ENCODE measurements around the gene CCDC179. TPM values are rescaled to one million over a fixed set of nuclear protein-coding genes. Genes with fewer than 3 reads are reported as not detected.

Gene CCDC179
- total RNA-seq, 1 experiment from 2014 or later, result not detected

DNA sequence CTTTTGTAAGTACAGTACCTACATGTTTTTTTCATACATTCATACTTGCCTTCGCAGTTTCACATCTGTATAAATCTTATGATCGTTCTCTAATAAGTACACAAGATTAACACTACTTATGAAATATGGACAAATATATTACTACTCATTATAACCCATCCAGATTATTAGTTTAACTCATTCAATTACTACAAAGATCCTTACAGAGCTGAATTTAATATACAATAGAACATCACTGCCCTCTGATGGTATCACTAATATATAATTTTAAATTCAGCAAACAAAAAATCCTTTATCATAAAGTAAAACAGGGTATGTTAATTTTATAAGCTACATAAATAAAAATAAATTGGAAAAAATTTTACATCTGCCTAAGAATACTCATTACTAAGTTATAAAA is 38.1 kb downstream of the CCDC179 start:
- Mint-ChIP-seq H3K4me3 (no peak overlapping the region), H3K36me3 (peaks cover 6% of the 10 kb centered on the region; the same call in 1 of the 2 replicates), H3K27ac (no peak overlapping the region), H3K27me3 (ENCODE audit: low read depth) (no peaks in the 10 kb centered on the region), H3K9me3 (no peaks in the 10 kb centered on the region), H3K4me1 (no peaks in the 10 kb centered on the region)
- ChIA-PET CTCF (no interaction called here), POLR2A (no interaction called here)
- TF ChIP-seq E2F4 (CRISPR knock-in tag; IDR thresholded peaks at IDR 0.05; ENCODE audit: borderline replicate concordance, low read depth) (no peak), RORB (CRISPR knock-in tag; IDR thresholded peaks at IDR 0.05) (no peak), FOXK1 (CRISPR knock-in tag; IDR thresholded peaks at IDR 0.05) (no peak), ZNF138 (CRISPR knock-in tag; conservative IDR thresholded peaks at IDR 0.05) (no peak), TP53 (CRISPR knock-in tag; IDR thresholded peaks at IDR 0.05) (no peak), CBFB (CRISPR knock-in tag; IDR thresholded peaks at IDR 0.05; ENCODE audit: low read depth) (no peak), FOXP1 (CRISPR knock-in tag; IDR thresholded peaks at IDR 0.05; ENCODE audit: borderline replicate concordance) (no peak), JUN (CRISPR knock-in tag; IDR thresholded peaks at IDR 0.05) (no peak), ARID4B (CRISPR knock-in tag; IDR thresholded peaks at IDR 0.05; ENCODE audit: borderline replicate concordance) (no peak)
- TF ChIP-seq, protein P1, sequence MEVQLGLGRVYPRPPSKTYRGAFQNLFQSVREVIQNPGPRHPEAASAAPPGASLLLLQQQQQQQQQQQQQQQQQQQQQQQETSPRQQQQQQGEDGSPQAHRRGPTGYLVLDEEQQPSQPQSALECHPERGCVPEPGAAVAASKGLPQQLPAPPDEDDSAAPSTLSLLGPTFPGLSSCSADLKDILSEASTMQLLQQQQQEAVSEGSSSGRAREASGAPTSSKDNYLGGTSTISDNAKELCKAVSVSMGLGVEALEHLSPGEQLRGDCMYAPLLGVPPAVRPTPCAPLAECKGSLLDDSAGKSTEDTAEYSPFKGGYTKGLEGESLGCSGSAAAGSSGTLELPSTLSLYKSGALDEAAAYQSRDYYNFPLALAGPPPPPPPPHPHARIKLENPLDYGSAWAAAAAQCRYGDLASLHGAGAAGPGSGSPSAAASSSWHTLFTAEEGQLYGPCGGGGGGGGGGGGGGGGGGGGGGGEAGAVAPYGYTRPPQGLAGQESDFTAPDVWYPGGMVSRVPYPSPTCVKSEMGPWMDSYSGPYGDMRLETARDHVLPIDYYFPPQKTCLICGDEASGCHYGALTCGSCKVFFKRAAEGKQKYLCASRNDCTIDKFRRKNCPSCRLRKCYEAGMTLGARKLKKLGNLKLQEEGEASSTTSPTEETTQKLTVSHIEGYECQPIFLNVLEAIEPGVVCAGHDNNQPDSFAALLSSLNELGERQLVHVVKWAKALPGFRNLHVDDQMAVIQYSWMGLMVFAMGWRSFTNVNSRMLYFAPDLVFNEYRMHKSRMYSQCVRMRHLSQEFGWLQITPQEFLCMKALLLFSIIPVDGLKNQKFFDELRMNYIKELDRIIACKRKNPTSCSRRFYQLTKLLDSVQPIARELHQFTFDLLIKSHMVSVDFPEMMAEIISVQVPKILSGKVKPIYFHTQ (CRISPR knock-in tag; IDR thresholded peaks at IDR 0.05), result no peak
- TF ChIP-seq, protein P2, sequence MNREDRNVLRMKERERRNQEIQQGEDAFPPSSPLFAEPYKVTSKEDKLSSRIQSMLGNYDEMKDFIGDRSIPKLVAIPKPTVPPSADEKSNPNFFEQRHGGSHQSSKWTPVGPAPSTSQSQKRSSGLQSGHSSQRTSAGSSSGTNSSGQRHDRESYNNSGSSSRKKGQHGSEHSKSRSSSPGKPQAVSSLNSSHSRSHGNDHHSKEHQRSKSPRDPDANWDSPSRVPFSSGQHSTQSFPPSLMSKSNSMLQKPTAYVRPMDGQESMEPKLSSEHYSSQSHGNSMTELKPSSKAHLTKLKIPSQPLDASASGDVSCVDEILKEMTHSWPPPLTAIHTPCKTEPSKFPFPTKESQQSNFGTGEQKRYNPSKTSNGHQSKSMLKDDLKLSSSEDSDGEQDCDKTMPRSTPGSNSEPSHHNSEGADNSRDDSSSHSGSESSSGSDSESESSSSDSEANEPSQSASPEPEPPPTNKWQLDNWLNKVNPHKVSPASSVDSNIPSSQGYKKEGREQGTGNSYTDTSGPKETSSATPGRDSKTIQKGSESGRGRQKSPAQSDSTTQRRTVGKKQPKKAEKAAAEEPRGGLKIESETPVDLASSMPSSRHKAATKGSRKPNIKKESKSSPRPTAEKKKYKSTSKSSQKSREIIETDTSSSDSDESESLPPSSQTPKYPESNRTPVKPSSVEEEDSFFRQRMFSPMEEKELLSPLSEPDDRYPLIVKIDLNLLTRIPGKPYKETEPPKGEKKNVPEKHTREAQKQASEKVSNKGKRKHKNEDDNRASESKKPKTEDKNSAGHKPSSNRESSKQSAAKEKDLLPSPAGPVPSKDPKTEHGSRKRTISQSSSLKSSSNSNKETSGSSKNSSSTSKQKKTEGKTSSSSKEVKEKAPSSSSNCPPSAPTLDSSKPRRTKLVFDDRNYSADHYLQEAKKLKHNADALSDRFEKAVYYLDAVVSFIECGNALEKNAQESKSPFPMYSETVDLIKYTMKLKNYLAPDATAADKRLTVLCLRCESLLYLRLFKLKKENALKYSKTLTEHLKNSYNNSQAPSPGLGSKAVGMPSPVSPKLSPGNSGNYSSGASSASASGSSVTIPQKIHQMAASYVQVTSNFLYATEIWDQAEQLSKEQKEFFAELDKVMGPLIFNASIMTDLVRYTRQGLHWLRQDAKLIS (CRISPR knock-in tag; IDR thresholded peaks at IDR 0.05; ENCODE audit: borderline replicate concordance), result no peak
- TF ChIP-seq, protein P3, sequence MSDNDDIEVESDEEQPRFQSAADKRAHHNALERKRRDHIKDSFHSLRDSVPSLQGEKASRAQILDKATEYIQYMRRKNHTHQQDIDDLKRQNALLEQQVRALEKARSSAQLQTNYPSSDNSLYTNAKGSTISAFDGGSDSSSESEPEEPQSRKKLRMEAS (CRISPR knock-in tag; IDR thresholded peaks at IDR 0.05), result no peak
- ATAC-seq (no peak), DNase-seq (ENCODE audit: low spot score) (no peak)

GRCh38 chr11:22809893-22810292 is 50.4 kb downstream of the CCDC179 start:
- TF ChIP-seq FOXJ3 (CRISPR knock-in tag; IDR thresholded peaks at IDR 0.05; ENCODE audit: borderline replicate concordance), result no peak
- TF ChIP-seq, protein P4, sequence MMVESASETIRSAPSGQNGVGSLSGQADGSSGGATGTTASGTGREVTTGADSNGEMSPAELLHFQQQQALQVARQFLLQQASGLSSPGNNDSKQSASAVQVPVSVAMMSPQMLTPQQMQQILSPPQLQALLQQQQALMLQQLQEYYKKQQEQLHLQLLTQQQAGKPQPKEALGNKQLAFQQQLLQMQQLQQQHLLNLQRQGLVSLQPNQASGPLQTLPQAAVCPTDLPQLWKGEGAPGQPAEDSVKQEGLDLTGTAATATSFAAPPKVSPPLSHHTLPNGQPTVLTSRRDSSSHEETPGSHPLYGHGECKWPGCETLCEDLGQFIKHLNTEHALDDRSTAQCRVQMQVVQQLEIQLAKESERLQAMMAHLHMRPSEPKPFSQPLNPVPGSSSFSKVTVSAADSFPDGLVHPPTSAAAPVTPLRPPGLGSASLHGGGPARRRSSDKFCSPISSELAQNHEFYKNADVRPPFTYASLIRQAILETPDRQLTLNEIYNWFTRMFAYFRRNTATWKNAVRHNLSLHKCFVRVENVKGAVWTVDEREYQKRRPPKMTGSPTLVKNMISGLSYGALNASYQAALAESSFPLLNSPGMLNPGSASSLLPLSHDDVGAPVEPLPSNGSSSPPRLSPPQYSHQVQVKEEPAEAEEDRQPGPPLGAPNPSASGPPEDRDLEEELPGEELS (CRISPR knock-in tag; IDR thresholded peaks at IDR 0.05), result no peak
- ChIA-PET POLR2A (no interaction called here), CTCF (no interaction called here)
- Mint-ChIP-seq H3K4me1 (peaks cover 8% of the 10 kb centered on the region), H3K27me3 (ENCODE audit: low read depth) (no peaks in the 10 kb centered on the region), H3K27ac (no peak overlapping the region), H3K36me3 (peaks cover 9% of the 10 kb centered on the region), H3K9me3 (peaks cover 14% of the 10 kb centered on the region), H3K4me3 (no peak overlapping the region)
- DNase-seq (ENCODE audit: low spot score), result no peak
- no peak for ATAC-seq

All from WTC11 (cell line).